Left lung (tissue), 10 donors: ENCODE data around the gene RSAD1. TPM values are rescaled to one million over a fixed set of nuclear protein-coding genes. Genes with fewer than 3 reads are reported as not detected.

Source experiments
- ATAC-seq: fragments of 200-7000 bp; cut with Tn5 transposase; one replicate; pipeline ENCODE4 v1.9.1; 2020; ENCODE audit warnings: moderate library complexity
- DNase-seq, 4 donors: peaks; one replicate each; pipeline ENCODE4 v3.0.0-alpha.2; 2013 to 2020
- H3K27ac ChIP-seq, 2 donors: fragments of 200-600 bp; sonication (generic) in 1 of 2; one replicate each; pipeline versions ENCODE4 v1.5.0 to v1.8.0; 2020 to 2021
- H3K27me3 ChIP-seq, 2 donors: fragments of 200-600 bp; sonication (generic) in 1 of 2; one replicate each; pipeline versions ENCODE4 v1.5.0 to v1.8.0; 2020 to 2021
- H3K36me3 ChIP-seq, 2 donors: fragments of 200-600 bp; sonication (generic) in 1 of 2; one replicate each; pipeline versions ENCODE4 v1.5.0 to v1.8.0; 2020 to 2021
- H3K4me1 ChIP-seq, 2 donors: fragments of 200-600 bp; one replicate each; pipeline ENCODE4 v1.8.0; 2021
- H3K4me3 ChIP-seq, 2 donors: fragments of 200-600 bp; sonication (generic) in 1 of 2; one replicate each; pipeline versions ENCODE4 v1.5.0 to v1.8.0; 2020 to 2021; ENCODE audit warnings: mild to moderate bottlenecking in 1 of 2
- H3K9me3 ChIP-seq, 2 donors: fragments of 200-600 bp; sonication (generic) in 1 of 2; one replicate each; pipeline versions ENCODE4 v1.5.0 to v1.8.0; 2020 to 2021
- intact Hi-C, 2 donors: fragments of 100-400 bp; cut with DNase I; formaldehyde crosslinking; loops; one replicate each; pipeline versions ENCODE4 v1.11.2 to v1.14.2; 2022
- polyA plus RNA-seq, 6 donors: library from polyadenylated mRNA; unstranded; fragments of 120-200 nt; gene quantifications; one replicate each; pipeline ENCODE4 v1.2.1, GENCODE V29; 2013; ENCODE audit not compliant: insufficient read length in 6 of 6
- total RNA-seq, 2 donors: library from RNA; stranded (reverse); fragmentation: NEBNext Ultra II Directional; extraction: Animal tissue kit (Norgen Biotek cat#: 25700); gene quantifications; one replicate each; pipeline ENCODE4 v1.2.1, GENCODE V29; 2021
- TF ChIP-seq, protein P1 (sequence below), 2 donors: fragments of 200-600 bp; sonication (generic) in 1 of 2; IDR thresholded peaks; one replicate each; pipeline versions ENCODE4 v1.5.0 to v1.8.0; 2021; ENCODE audit warnings: antibody characterized with exemption in 2 of 2
- donor health status: DM: no; HTN: yes; CAD: no.
- donor health status: DM: no; HTN: no; CAD: no.

The RSAD1 gene
- total and polyA plus RNA-seq, 8 donors = 28.5 to 61.5 (median 47.2) TPM

DNA sequence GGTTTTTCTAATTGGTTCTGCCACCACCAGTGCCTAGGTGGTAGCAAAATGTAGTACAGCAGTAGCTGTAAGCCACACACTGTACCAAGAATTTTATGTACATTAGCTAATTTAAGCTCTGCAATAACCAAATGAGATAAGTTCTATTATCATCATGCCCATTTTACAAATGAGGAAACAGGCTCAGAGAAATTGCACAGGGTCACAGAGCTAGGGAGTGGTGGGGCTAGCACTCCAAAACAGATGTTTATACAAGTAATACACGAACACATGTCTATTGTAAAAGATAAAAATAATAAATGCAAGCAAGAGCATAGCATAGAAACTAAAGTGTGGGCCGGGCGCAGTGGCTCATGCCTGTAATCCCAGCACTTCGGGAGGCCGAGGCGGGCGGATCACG lies 13.6 kb downstream of the RSAD1 start:
- ATAC-seq (no peak), DNase-seq (no peak)
- intact Hi-C loops = no loop called here
- TF ChIP-seq, protein P1, sequence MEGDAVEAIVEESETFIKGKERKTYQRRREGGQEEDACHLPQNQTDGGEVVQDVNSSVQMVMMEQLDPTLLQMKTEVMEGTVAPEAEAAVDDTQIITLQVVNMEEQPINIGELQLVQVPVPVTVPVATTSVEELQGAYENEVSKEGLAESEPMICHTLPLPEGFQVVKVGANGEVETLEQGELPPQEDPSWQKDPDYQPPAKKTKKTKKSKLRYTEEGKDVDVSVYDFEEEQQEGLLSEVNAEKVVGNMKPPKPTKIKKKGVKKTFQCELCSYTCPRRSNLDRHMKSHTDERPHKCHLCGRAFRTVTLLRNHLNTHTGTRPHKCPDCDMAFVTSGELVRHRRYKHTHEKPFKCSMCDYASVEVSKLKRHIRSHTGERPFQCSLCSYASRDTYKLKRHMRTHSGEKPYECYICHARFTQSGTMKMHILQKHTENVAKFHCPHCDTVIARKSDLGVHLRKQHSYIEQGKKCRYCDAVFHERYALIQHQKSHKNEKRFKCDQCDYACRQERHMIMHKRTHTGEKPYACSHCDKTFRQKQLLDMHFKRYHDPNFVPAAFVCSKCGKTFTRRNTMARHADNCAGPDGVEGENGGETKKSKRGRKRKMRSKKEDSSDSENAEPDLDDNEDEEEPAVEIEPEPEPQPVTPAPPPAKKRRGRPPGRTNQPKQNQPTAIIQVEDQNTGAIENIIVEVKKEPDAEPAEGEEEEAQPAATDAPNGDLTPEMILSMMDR (IDR thresholded peaks at IDR 0.05) = no peak
- no peak overlapping the region for H3K27ac ChIP-seq
- peaks cover 0 to 7% of the 10 kb centered on the region in 2 donors for H3K36me3 ChIP-seq
- no peak overlapping the region for H3K4me3 ChIP-seq
- H3K4me1 ChIP-seq = no peaks in the 10 kb centered on the region
- no peaks in the 10 kb centered on the region for H3K9me3 ChIP-seq
- H3K27me3 ChIP-seq = no peaks in the 10 kb centered on the region

DNA sequence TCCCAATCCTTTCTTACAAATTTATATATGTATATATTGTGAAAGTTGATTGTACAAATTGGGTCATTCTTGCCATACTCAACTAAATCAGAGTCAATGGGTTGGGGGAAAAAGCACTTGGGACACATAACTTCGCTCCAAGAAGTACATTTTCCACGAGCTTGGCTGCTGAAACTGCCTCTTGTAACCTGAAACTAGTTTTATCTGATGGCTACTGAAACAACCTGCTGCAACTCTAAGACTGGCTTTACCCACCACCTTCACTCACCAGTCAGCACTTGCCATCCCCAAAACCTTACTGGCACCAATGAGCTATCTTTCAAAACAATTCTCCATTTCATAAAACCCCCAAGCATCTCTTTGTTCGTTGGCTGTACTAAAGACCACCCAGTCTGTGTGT lies 15.1 kb downstream of the RSAD1 start:
- H3K4me3 ChIP-seq = no peak overlapping the region
- ATAC-seq (no peak), DNase-seq (no peak)
- H3K36me3 ChIP-seq = no peaks in the 10 kb centered on the region
- H3K4me1 ChIP-seq = no peaks in the 10 kb centered on the region
- no peaks in the 10 kb centered on the region for H3K27me3 ChIP-seq
- intact Hi-C loops = no loop called here
- no peaks in the 10 kb centered on the region for H3K9me3 ChIP-seq
- H3K27ac ChIP-seq = no peak overlapping the region
- TF ChIP-seq, protein P1 (IDR thresholded peaks at IDR 0.05) = no peak

DNA sequence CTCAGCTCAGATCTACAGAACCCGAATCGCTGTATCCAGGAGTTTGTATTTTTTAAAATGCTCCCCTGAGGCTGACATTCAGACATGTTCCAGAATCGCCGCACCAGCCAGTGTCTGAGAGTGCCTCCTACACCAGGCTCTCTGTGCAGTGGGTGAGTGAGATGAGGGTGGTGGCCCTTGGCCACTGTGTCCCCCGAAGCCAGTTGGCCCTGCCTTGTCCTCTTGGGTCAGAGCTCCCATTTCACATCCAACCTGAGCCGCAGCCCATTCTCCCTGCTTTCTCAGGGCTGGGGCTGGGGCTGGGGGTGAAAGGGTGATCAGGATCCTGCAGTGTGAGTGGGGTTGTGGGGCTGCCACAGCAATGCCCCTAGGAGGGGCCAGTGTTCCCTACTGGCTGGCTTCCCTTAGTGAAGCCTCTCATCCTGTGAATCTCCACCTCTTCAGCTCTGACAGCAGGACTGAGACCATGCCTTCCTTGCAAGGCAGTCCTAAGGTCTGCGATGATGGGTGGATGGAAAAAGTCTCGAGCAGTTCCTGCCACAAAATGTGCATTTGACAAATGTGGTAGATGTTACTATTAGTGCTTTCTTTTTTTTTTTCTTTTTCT lies 16.7 kb downstream of the RSAD1 start:
- intact Hi-C loops = no loop called here
- Histone ChIP-seq H3K27me3 (no peaks in the 10 kb centered on the region), H3K27ac (no peak overlapping the region), H3K4me3 (no peak overlapping the region), H3K9me3 (no peaks in the 10 kb centered on the region), H3K4me1 (no peaks in the 10 kb centered on the region), H3K36me3 (no peaks in the 10 kb centered on the region)
- DNase-seq = no peak
- no peak for ATAC-seq
- TF ChIP-seq, protein P1 (IDR thresholded peaks at IDR 0.05) = no peak

DNA sequence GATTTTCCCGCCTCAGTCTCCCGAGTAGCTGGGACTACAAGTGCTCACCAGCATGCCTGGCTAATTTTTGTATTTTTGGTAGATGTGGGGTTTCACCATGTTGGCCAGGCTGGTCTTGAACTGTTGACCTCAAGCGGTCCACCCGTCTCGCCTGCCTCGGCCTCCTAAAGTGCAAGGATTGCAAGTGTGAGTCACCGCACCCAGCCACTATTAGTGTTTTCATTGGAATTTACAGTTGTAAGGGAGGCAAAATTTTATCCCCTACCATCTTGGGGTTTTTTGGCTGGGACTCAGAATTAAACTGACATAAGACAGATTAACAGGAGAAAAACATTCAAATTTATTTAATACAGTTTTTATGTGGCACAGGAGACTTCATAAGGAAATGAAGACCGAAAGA lies 17.3 kb downstream of the RSAD1 start:
- DNase-seq = no peak
- Histone ChIP-seq H3K36me3 (no peaks in the 10 kb centered on the region), H3K9me3 (no peaks in the 10 kb centered on the region), H3K4me1 (no peaks in the 10 kb centered on the region), H3K4me3 (no peak overlapping the region), H3K27me3 (no peaks in the 10 kb centered on the region), H3K27ac (no peak overlapping the region)
- no peak for ATAC-seq
- TF ChIP-seq, protein P1 (IDR thresholded peaks at IDR 0.05) = no peak
- intact Hi-C loops = no loop called here

DNA sequence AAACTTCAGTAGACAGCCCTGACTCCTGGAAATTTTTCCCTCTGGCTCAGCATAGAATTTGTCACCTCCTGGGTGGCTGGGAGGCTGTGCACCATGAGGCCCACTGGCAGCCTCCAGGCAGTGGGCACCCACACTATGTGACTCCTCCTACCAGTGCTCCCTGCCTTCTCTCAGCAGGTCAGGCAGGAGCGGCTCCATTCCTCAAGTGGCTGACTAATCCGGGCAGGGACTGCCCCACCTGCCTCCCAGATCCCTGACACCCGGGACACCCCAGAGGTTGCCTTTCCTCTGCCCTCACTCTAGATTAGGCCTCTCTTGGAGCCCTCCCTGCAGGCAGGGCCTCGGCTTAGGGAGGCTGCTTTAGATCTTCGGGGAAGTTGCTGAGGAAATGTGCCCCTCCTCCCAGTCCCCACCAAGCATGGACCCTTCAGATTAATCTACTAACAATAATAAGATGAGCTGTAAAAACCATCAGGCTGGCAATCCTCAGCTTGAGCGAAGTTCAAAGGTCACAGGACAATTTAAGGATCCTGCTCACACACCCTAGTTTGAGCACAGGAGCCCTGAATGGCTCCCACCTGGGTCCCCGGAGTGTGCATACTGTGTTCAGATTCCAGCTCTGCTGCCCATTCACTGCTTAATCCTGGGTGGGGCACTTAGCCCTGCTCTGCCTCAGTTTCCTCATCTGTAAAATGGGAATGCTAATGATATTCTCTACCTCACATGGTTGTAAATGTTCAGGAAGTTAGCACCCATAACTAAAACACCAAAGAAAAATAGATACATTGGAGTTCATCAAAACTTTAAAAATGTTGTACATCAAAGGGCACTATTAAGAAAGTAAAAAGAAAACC lies 19.6 kb downstream of the RSAD1 start:
- TF ChIP-seq, protein P1 (IDR thresholded peaks at IDR 0.05) = no peak
- Histone ChIP-seq H3K4me1 (no peaks in the 10 kb centered on the region), H3K36me3 (no peaks in the 10 kb centered on the region), H3K27ac (no peak overlapping the region), H3K9me3 (no peaks in the 10 kb centered on the region), H3K27me3 (no peaks in the 10 kb centered on the region), H3K4me3 (no peak overlapping the region)
- DNase-seq = peak in 2 of 4 donors; percentile 56 to 82
- intact Hi-C loops = no loop called here
- ATAC-seq = peak; percentile 98
